Panc1 (cell line): ENCODE results near the gene PITPNM2. TPM values are rescaled to one million over a fixed set of nuclear protein-coding genes. Genes with fewer than 3 reads are reported as not detected.

Experiments used
- ATAC-seq: fragments of 200-7000 bp; cut with Tn5 transposase; 2 replicates; pipeline ENCODE4 v1.9.1; 2020; ENCODE audit warnings: mild to moderate bottlenecking, moderate library complexity
- BruUV-seq: library from RNA; stranded (reverse); fragments of 400-500 nt; replicated peaks from 2 replicates; lab custom pipeline; 2021; lab: Mats Ljungman, UMichigan
- CTCF ChIA-PET: fragments of 300-600 bp; sonication (Branson Sonifier 250); formaldehyde crosslinking; loops from one replicate; lab custom pipeline; 2022; ENCODE audit warnings: antibody characterized with exemption; lab: Charles Lee
- POLR2A ChIA-PET: fragments of 300-600 bp; sonication (Branson Sonifier 250); formaldehyde crosslinking; loops from one replicate; lab custom pipeline; 2022; ENCODE audit warnings: antibody characterized with exemption; lab: Charles Lee
- DNase-seq: peaks from one replicate; pipeline ENCODE4 v3.0.0-alpha.2; 2010; ENCODE audit warnings: low read depth, low spot score
- H3K27ac ChIP-seq: 2 replicates; pipeline ENCODE4 v1.5.1; 2011; ENCODE audit warnings: mild to moderate bottlenecking, low read length, inconsistent platforms
- H3K27me3 ChIP-seq: fragments of 200-500 bp; sonication (Bioruptor generic); 2 replicates; pipeline ENCODE4 v1.6.0; 2014; ENCODE audit warnings: low read length, inconsistent platforms; ENCODE audit not compliant: control insufficient read depth, insufficient read depth
- H3K36me3 ChIP-seq: fragments of 200-500 bp; sonication (Bioruptor generic); 2 replicates; pipeline ENCODE4 v1.5.1; 2014; ENCODE audit warnings: inconsistent platforms, mild to moderate bottlenecking, low read length, moderate library complexity; ENCODE audit not compliant: control insufficient read depth, insufficient read depth
- H3K4me1 ChIP-seq: 2 replicates; pipeline ENCODE4 v1.5.1; 2011; ENCODE audit warnings: inconsistent platforms, mild to moderate bottlenecking, low read length, moderate library complexity; ENCODE audit not compliant: control insufficient read depth, insufficient read depth
- H3K4me3 ChIP-seq, 2 experiments: 2 replicates each; pipeline ENCODE4 v1.5.1; 2011 to 2012; ENCODE audit warnings: low read depth in 2 of 2, low read length in 2 of 2, mild to moderate bottlenecking in 2 of 2, inconsistent platforms in 1 of 2, moderate library complexity in 1 of 2
- H3K9me3 ChIP-seq: fragments of 200-500 bp; sonication (Bioruptor generic); 2 replicates; pipeline ENCODE4 v1.5.1; 2014; ENCODE audit warnings: low read depth, mild to moderate bottlenecking, inconsistent platforms, low read length, moderate library complexity; ENCODE audit not compliant: control insufficient read depth, insufficient read depth
- CTCF ChIP-seq: fragments of 450-650 bp; IDR thresholded peaks from 2 replicates; pipeline ENCODE4 v1.5.1; 2017; ENCODE audit warnings: mild to moderate bottlenecking
- POLR2AphosphoS5 ChIP-seq: IDR thresholded peaks from 2 replicates; pipeline ENCODE4 v1.6.1; 2012; ENCODE audit warnings: mild to moderate bottlenecking, low read depth, low read length, moderate library complexity
- REST ChIP-seq, 2 experiments: IDR thresholded peaks; 2 replicates each; pipeline ENCODE4 v1.6.1; 2011 to 2012; ENCODE audit warnings: low read depth in 2 of 2, control low read depth in 1 of 2, low read length in 1 of 2, mild to moderate bottlenecking in 1 of 2, moderate library complexity in 1 of 2; ENCODE audit not compliant: insufficient read depth in 1 of 2
- SIN3A ChIP-seq: IDR thresholded peaks from 2 replicates; pipeline ENCODE4 v1.6.1; 2012; ENCODE audit warnings: low read depth, mild to moderate bottlenecking, low read length, moderate library complexity, borderline replicate concordance; ENCODE audit not compliant: insufficient read depth
- TCF7L2 ChIP-seq: IDR thresholded peaks from 2 replicates; pipeline ENCODE4 v1.6.1; 2011; ENCODE audit warnings: mild to moderate bottlenecking, low read depth, low read length, inconsistent platforms
- in situ Hi-C: cut with HindIII; loops from 2 replicates; pipeline ENCODE4 v1.10.0; 2016; ENCODE audit warnings: low sequenced_read_pairs, low pct_unique_long_range_greater_than_20kb
- intact Hi-C: fragments of 100-400 bp; cut with micrococcal nuclease; formaldehyde crosslinking; loops from one replicate; pipeline ENCODE4 v1.10.0; 2022; ENCODE audit not compliant: unreplicated experiment
- total RNA-seq: library from RNA; stranded (reverse); gene quantifications from one replicate; pipeline ENCODE4 v1.2.1, GENCODE V29; 2021; ENCODE audit not compliant: unreplicated experiment

PITPNM2 gene
- total RNA-seq, 1 experiment from 2014 or later = 26.4 TPM

GRCh38 chr12:123101526-123101925, 49.4 kb downstream of the PITPNM2 start:
- TF ChIP-seq SIN3A (no peak), TCF7L2 (no peak), CTCF (no peak), POLR2AphosphoS5 (no peak), REST (IDR thresholded peaks at IDR 0.05; ENCODE audit: insufficient read depth in 1 of 2, low read depth in 2 of 2, low read length in 1 of 2) (no peak)
- in situ Hi-C loops = no loop called here
- H3K27ac ChIP-seq = no peak overlapping the region
- CTCF ChIA-PET = no interaction called here
- no peaks in the 10 kb centered on the region for H3K27me3 ChIP-seq
- DNase-seq (no peak), ATAC-seq (no peak)
- H3K36me3 ChIP-seq = no peaks in the 10 kb centered on the region
- peaks cover 23% of the 10 kb centered on the region for H3K4me1 ChIP-seq
- POLR2A ChIA-PET = no interaction called here
- no peaks in the 10 kb centered on the region for H3K9me3 ChIP-seq
- H3K4me3 ChIP-seq = no peak overlapping the region
- intact Hi-C loops = no loop called here
- no TSS peak for BruUV-seq

Other genes with a start within 250 kb of the PITPNM2 start
- 32.7 TPM for gene ABCB9, start 184.6 kb downstream of the PITPNM2 start, total RNA-seq
- gene OGFOD2, start 175.8 kb downstream of the PITPNM2 start, total RNA-seq = 32.0 TPM
- 184 TPM for gene ARL6IP4, start 170.4 kb downstream of the PITPNM2 start, total RNA-seq
- gene MPHOSPH9, start 82.1 kb upstream of the PITPNM2 start, total RNA-seq = 72.3 TPM
- gene MTRFR, start 82.3 kb upstream of the PITPNM2 start, total RNA-seq = 21.5 TPM
- 217 TPM for gene CDK2AP1, start 120.8 kb upstream of the PITPNM2 start, total RNA-seq
- gene SBNO1, start 213.8 kb upstream of the PITPNM2 start, total RNA-seq = 68.7 TPM
- 53.0 TPM for gene KMT5A, start 233.0 kb upstream of the PITPNM2 start, total RNA-seq